Activated CD8-positive, alpha-beta memory T cell treated with anti-CD3 and anti-CD28 coated beads, Interleukin-2, amount 10 ng/mL, durations not matched to agents 7 days and 5 days (primary cell): ENCODE data around the gene REPS1. TPM values are rescaled to one million over a fixed set of nuclear protein-coding genes. Genes with fewer than 3 reads are reported as not detected.
"Not testable (repeated sequence)": the region's sequence is repeated elsewhere in the genome, so short reads cannot be mapped to it uniquely, and the experiment has no call there.

Experiments used
- ATAC-seq: fragments of 150-1000 bp; cut with Tn5 transposase; one replicate; pipeline ENCODE4 v1.10.0; 2021; ENCODE audit warnings: moderate library complexity
- CTCF ChIA-PET: fragments of 350-600 bp; sonication (Branson Sonifier 250); formaldehyde crosslinking; loops from one replicate; lab custom pipeline; 2021; ENCODE audit warnings: antibody characterized with exemption; lab: Charles Lee
- DNase-seq: peaks from one replicate; pipeline ENCODE4 v3.0.0-alpha.2; 2020
- H3K27ac Mint-ChIP-seq: one replicate; pipeline ENCODE4 v1.8.0; 2021; ENCODE audit warnings: mild to moderate bottlenecking, mixed read lengths
- H3K27me3 Mint-ChIP-seq: one replicate; pipeline ENCODE4 v1.8.0; 2021; ENCODE audit warnings: mixed read lengths
- H3K36me3 Mint-ChIP-seq: one replicate; pipeline ENCODE4 v1.8.0; 2021; ENCODE audit warnings: mild to moderate bottlenecking, mixed read lengths
- H3K4me1 Mint-ChIP-seq: one replicate; pipeline ENCODE4 v1.8.0; 2021; ENCODE audit warnings: mixed read lengths
- H3K4me3 Mint-ChIP-seq: one replicate; pipeline ENCODE4 v1.8.0; 2021; ENCODE audit warnings: mild to moderate bottlenecking, moderate library complexity, mixed read lengths
- H3K9me3 Mint-ChIP-seq: one replicate; pipeline ENCODE4 v1.8.0; 2022; ENCODE audit warnings: low read depth, mixed read lengths
- total RNA-seq, 2 experiments: library from RNA; stranded (reverse); gene quantifications; one replicate each; pipeline ENCODE4 v1.2.3, GENCODE V29; 2021

The REPS1 gene
- total RNA-seq, 2 experiments from 2014 or later: 48.2 to 55.2 TPM

DNA sequence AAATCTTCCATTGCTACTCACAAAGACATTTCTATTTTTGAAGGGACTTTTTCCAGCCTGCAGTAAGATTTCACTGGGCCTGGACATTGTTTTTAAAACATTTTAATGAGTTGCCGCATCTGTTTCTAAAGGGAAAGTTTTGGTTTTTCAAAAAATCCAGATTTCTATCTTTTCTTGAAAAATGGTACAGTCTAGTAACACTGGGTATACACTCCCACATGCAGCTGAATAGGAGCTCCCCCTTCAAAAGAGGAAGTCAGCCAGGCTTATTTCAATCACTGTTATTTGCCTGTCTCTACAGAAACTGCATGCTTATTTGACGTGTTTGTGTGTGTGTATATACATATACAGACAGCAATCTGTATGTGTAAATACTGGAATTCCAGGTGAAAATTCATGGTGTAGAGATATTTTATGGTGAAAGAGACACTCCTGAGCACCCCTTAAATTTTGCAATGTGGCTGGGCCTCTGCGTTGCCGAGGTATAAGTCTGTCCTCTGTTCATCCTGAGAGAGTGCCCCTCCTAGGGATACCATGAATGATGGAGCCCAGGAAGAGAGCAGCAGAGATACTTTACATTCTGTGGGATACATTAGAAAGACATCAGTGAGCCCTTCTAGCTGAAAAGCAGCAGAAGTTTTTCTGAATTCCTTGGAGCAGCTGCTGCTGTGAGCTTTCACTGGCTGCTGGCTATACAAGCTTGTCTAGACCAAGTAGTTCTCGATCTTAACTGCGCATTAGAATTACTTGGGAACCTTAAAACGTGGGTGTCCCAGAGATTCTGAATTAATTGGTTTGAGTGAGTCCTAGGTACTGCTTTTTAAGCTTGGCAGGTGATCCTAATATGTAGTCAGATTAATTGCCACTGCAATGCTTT is 28.5 kb upstream of the REPS1 start:
- ATAC-seq: no peak
- H3K9me3 Mint-ChIP-seq: no peaks in the 10 kb centered on the region
- H3K27ac Mint-ChIP-seq: no peak overlapping the region
- no peaks in the 10 kb centered on the region for H3K4me1 Mint-ChIP-seq
- CTCF ChIA-PET: interaction anchor here (0.6 to 0.8 kb wide), 2 partner anchors 30 to 53 kb away, joined by 3 to 4 read pairs; no protein-coding TSS in a partner anchor
- H3K36me3 Mint-ChIP-seq: no peaks in the 10 kb centered on the region
- H3K4me3 Mint-ChIP-seq: no peak overlapping the region
- DNase-seq: no peak
- peaks cover 6% of the 10 kb centered on the region for H3K27me3 Mint-ChIP-seq

GRCh38 chr6:139014945-139015344 is 26.9 kb upstream of the REPS1 start:
- Mint-ChIP-seq H3K9me3 (no peaks in the 10 kb centered on the region), H3K27ac (no peak overlapping the region), H3K36me3 (no peaks in the 10 kb centered on the region), H3K4me3 (no peak overlapping the region), H3K4me1 (no peaks in the 10 kb centered on the region), H3K27me3 (peaks cover 6% of the 10 kb centered on the region)
- ATAC-seq: no peak
- CTCF ChIA-PET: no interaction called here
- no peak for DNase-seq

GRCh38 chr6:139013185-139013800 is 25.2 kb upstream of the REPS1 start:
- ATAC-seq: no peak

DNA sequence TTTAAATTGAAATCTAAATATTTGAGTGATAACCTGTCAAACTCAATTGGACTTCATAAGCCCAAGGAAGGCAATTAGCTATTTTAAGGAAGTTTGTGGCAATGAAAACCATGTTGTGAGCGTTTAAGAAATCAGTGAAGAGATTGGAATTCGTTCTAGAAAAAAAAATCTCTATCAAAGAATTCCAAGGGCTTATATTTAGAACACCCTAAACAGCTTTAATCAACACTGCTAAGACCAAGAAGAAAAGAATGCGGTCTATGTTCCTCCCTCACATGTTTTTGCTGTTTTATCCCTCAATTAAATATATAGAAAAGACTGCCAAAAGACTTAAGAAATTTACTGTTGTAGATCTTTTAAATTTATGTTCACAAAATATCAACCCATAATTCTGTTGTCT is 23.9 kb upstream of the REPS1 start:
- H3K36me3 Mint-ChIP-seq: no peaks in the 10 kb centered on the region
- H3K9me3 Mint-ChIP-seq: no peaks in the 10 kb centered on the region
- no peak overlapping the region for H3K4me3 Mint-ChIP-seq
- DNase-seq (no peak), ATAC-seq (no peak)
- H3K27me3 Mint-ChIP-seq: peaks cover 6% of the 10 kb centered on the region
- H3K27ac Mint-ChIP-seq: no peak overlapping the region
- H3K4me1 Mint-ChIP-seq: no peaks in the 10 kb centered on the region
- CTCF ChIA-PET: interaction anchor here (1.3 kb wide), 1 partner anchor 23 kb away, joined by 3 read pairs; no protein-coding TSS in a partner anchor

More at GRCh38 chr6:139013185-139013800, 25.2 kb upstream of the REPS1 start:
- no peak for DNase-seq
- Mint-ChIP-seq H3K36me3 (no peaks in the 10 kb centered on the region), H3K9me3 (no peaks in the 10 kb centered on the region), H3K4me1 (no peaks in the 10 kb centered on the region), H3K27ac (no peak overlapping the region), H3K4me3 (no peak overlapping the region), H3K27me3 (peaks cover 6% of the 10 kb centered on the region)
- CTCF ChIA-PET: interaction anchor here (1.3 kb wide), 1 partner anchor 25 kb away, joined by 3 read pairs; no protein-coding TSS in a partner anchor

DNA sequence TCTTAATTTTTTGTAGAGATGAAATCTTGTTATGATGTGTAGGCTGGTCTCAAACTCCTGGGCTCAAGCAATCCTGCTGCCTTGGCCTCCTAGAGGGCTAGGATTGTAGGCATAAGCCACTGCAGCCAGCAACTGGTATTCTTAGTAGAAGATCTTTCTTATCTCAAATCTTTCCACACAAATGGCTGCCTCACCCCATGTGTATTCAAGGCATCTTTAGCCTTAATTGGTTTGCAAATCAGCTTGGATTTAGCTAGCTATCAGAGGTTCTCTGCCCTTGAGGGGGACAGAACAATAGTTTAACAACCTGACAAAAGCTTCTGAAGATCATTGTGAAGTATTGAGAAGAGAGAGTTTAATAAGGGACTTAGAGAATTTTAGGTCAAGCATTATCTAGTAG is 22.6 kb upstream of the REPS1 start:
- no peaks in the 10 kb centered on the region for H3K4me1 Mint-ChIP-seq
- no peak for DNase-seq
- ATAC-seq: no peak
- no peak overlapping the region for H3K4me3 Mint-ChIP-seq
- CTCF ChIA-PET: interaction anchor here (1.0 kb wide), 1 partner anchor 22 kb away, joined by 3 read pairs; the partner anchor contains the start of gene REPS1
- H3K9me3 Mint-ChIP-seq: no peaks in the 10 kb centered on the region
- H3K36me3 Mint-ChIP-seq: no peaks in the 10 kb centered on the region
- H3K27me3 Mint-ChIP-seq: peaks cover 6% of the 10 kb centered on the region
- no peak overlapping the region for H3K27ac Mint-ChIP-seq

GRCh38 chr6:139008117-139008516 is 20.1 kb upstream of the REPS1 start:
- ATAC-seq: no peak
- no peak overlapping the region for H3K4me3 Mint-ChIP-seq
- H3K27ac Mint-ChIP-seq: no peak overlapping the region
- no peaks in the 10 kb centered on the region for H3K36me3 Mint-ChIP-seq
- H3K4me1 Mint-ChIP-seq: no peaks in the 10 kb centered on the region
- no peak for DNase-seq
- no peaks in the 10 kb centered on the region for H3K9me3 Mint-ChIP-seq
- peaks cover 6% of the 10 kb centered on the region for H3K27me3 Mint-ChIP-seq
- CTCF ChIA-PET: no interaction called here

DNA sequence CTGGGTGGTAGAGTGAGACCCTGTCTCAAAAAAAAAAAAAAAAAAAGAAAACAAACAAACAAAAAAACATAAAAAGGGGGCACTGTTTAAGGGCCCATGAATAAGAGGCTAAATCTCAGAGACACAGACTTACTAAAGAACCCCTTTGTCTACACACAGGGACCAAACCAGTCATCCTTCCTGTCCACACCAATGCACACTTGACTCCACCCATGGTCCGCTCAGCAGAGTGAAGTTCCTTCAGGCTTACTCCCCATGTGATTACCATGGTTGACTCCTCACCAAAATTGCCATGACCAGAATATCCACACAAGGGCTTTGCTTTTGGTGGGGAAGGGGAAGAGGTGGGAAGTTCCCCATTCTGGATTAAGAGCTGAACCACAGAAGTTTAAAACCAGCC is 19.4 kb upstream of the REPS1 start:
- H3K4me1 Mint-ChIP-seq: no peaks in the 10 kb centered on the region
- DNase-seq: no peak
- no peak for ATAC-seq
- CTCF ChIA-PET: no interaction called here
- H3K27me3 Mint-ChIP-seq: peaks cover 6% of the 10 kb centered on the region
- no peaks in the 10 kb centered on the region for H3K36me3 Mint-ChIP-seq
- H3K4me3 Mint-ChIP-seq: no peak overlapping the region
- H3K9me3 Mint-ChIP-seq: no peaks in the 10 kb centered on the region
- no peak overlapping the region for H3K27ac Mint-ChIP-seq

DNA sequence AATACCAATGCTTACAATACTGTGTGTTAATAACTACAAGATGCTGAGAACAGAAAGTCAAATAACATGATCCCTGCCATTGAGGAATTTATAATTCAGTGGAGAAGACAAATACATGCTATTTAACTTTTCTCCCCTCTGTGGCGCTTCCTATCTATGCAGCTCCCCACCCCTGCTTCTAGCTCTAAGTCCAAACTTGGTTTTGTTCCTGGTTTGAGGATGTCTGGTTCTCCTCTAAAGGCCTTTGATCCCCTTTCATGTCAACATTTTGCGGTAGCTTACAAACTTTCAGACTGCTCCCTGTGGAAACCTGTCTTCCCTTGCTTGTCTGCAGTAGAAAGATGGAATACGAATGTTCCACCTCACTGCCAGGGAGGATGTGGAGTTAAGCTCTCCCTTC is 18.4 kb upstream of the REPS1 start:
- no peaks in the 10 kb centered on the region for H3K36me3 Mint-ChIP-seq
- CTCF ChIA-PET: no interaction called here

DNA sequence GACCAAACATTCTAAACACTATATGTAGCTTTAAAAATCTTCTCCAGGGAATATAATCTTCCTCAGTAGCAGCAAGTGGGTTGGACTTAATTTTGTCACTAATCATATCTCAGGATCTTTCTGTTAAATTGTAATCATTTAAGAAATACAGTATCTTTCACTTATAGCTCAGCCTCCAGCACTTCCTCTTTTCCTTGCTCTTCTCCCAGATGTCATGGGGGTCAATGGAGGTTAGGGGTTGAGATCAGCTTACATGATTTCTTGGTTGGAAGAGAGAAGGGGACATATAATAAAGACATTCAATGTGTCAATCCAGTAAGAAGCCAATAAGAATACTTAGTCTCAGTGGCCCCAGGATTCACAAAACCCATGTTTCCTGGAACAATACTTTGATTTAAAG is 15.7 kb upstream of the REPS1 start:
- no peaks in the 10 kb centered on the region for H3K9me3 Mint-ChIP-seq
- H3K36me3 Mint-ChIP-seq: no peaks in the 10 kb centered on the region
- CTCF ChIA-PET: interaction anchor here (1.8 kb wide), 1 partner anchor 188 kb away, joined by 4 read pairs; no protein-coding TSS in a partner anchor
- no peak for ATAC-seq
- no peak overlapping the region for H3K27ac Mint-ChIP-seq
- DNase-seq: no peak
- no peak overlapping the region for H3K4me3 Mint-ChIP-seq
- peaks cover 6% of the 10 kb centered on the region for H3K27me3 Mint-ChIP-seq
- no peaks in the 10 kb centered on the region for H3K4me1 Mint-ChIP-seq

More for the DNA sequence above, 18.4 kb upstream of the REPS1 start:
- Mint-ChIP-seq H3K9me3 (no peaks in the 10 kb centered on the region), H3K27me3 (peaks cover 6% of the 10 kb centered on the region), H3K4me3 (no peak overlapping the region), H3K27ac (no peak overlapping the region), H3K4me1 (no peaks in the 10 kb centered on the region)
- ATAC-seq (no peak), DNase-seq (no peak)

DNA sequence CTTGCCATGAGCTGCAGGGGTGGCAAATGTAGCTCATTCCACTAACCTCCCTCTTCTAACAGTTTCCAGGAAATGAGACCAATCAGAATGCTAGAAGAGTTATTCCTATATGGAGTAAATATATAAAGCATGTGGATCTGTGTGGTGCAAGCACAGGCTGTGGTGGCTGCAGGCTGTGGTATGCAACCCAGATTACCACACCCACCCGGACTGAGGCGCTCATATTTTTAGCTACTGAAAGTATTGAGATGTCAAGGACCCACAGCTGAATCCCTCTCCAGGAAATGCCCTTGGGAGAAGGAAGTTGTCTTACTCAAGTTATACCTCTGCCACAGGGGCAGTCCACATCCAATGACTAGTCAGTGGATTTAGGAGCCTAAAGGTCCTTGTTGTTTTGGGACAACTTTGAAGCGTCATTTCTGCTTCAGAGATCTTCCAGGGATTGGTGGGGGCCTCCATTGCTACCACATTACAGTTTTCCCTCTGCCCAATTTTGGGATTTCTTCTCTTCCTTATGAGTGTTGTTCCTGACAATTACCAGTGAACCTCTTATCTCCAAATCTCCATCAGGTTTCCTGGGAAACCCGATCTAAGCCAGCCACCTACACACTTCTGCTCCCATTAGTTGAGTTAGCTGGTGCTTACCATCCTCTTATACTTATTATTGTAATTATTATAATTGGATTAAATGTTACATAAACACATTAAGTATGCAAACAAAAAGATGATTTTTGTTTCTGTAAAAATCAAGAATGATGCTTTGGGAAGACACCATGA is 12.1 kb upstream of the REPS1 start:
- DNase-seq (no peak), ATAC-seq (no peak)
- no peaks in the 10 kb centered on the region for H3K36me3 Mint-ChIP-seq
- no peaks in the 10 kb centered on the region for H3K9me3 Mint-ChIP-seq
- H3K4me1 Mint-ChIP-seq: no peaks in the 10 kb centered on the region
- H3K4me3 Mint-ChIP-seq: no peak overlapping the region
- peaks cover 6% of the 10 kb centered on the region for H3K27me3 Mint-ChIP-seq
- no peak overlapping the region for H3K27ac Mint-ChIP-seq
- CTCF ChIA-PET: interaction anchor here (1.0 kb wide), 1 partner anchor 13 kb away, joined by 3 read pairs; no protein-coding TSS in a partner anchor

- no peaks in the 10 kb centered on the region for H3K9me3 Mint-ChIP-seq
- no peaks in the 10 kb centered on the region for H3K36me3 Mint-ChIP-seq
- CTCF ChIA-PET: no interaction called here
- no peaks in the 10 kb centered on the region for H3K4me1 Mint-ChIP-seq
- DNase-seq: no peak
- H3K27me3 Mint-ChIP-seq: peaks cover 3% of the 10 kb centered on the region
- ATAC-seq: no peak
- H3K27ac Mint-ChIP-seq: no peak overlapping the region
- no peak overlapping the region for H3K4me3 Mint-ChIP-seq
These were observed 9.1 kb upstream of the REPS1 start for GRCh38 chr6:138997136-138997535.

DNA sequence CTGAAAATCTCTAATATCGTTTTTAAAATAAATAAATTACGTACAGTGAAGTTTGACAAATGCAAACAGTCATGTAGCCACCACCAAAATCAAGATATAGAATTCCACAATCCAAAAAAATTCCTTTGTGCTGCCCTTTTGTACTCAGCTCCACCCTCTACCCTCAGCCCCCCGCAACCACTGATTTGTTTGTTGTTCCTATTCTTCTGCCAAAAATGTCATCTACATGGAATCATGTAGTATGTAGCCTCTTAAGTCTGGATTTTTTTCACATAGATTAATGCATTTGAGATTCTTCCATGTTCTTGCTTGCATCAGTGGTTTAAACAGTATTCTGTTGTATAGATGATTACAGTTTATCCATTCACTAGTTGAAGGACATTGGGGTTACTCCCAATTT is 8.5 kb upstream of the REPS1 start:
- H3K4me3 Mint-ChIP-seq: no peak overlapping the region
- no peaks in the 10 kb centered on the region for H3K9me3 Mint-ChIP-seq
- ATAC-seq (no peak), DNase-seq (no peak)
- CTCF ChIA-PET: no interaction called here
- peaks cover 3% of the 10 kb centered on the region for H3K27me3 Mint-ChIP-seq
- no peaks in the 10 kb centered on the region for H3K36me3 Mint-ChIP-seq
- H3K27ac Mint-ChIP-seq: no peak overlapping the region
- no peaks in the 10 kb centered on the region for H3K4me1 Mint-ChIP-seq

DNA sequence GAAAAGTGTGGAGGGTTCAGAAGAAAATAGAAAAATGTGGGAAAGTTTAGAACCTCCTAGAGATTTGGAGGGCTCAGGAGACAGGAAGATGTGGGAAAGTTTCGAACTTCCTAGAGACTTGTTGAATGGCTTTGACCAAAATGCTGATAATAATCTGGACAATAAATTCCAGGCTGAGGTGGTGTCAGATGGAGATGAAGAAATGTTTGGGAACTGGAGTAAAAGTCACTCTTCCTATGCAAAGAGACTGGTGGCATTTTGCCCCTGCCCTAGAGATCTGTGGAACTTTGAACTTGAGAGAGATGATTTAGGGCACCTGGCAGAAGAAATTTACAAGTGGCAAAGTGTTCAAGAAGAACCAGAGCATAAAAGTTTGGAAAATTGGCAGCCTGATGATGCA is 5.4 kb upstream of the REPS1 start:
- H3K36me3 Mint-ChIP-seq, CTCF ChIA-PET, H3K27me3 Mint-ChIP-seq, H3K4me3 Mint-ChIP-seq, DNase-seq, ATAC-seq, H3K4me1 Mint-ChIP-seq, H3K27ac Mint-ChIP-seq, H3K9me3 Mint-ChIP-seq: not testable (repeated sequence)
